GM21447 (cell line): Measurements from ENCODE around the gene CDT1.

Experiments
- ATAC-seq: cut with Tn5 transposase; IDR thresholded peaks from one replicate; pipeline ENCODE4 v1.9.1; 2021; ENCODE audit not compliant: unreplicated experiment

The CDT1 gene

DNA sequence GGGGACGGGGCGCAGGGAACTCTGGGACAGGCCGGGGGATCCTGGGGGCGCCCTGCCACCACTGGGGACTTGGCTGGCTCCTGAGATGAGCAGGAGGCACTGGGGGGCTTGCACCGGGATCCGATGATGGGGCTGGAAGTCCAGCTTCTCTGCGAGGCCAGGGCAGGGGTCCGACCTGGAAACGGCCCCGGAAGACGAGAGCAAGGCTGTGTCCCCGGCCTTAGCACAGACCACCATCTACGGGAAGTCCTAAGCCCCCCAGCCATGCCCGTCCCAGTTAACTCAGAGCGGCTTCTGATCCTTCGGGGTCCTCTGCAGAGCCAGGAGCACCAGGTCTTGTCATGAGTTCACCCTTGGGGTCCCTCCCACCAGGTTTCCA lies 573 bp downstream of the CDT1 start:
- ATAC-seq = no peak

DNA sequence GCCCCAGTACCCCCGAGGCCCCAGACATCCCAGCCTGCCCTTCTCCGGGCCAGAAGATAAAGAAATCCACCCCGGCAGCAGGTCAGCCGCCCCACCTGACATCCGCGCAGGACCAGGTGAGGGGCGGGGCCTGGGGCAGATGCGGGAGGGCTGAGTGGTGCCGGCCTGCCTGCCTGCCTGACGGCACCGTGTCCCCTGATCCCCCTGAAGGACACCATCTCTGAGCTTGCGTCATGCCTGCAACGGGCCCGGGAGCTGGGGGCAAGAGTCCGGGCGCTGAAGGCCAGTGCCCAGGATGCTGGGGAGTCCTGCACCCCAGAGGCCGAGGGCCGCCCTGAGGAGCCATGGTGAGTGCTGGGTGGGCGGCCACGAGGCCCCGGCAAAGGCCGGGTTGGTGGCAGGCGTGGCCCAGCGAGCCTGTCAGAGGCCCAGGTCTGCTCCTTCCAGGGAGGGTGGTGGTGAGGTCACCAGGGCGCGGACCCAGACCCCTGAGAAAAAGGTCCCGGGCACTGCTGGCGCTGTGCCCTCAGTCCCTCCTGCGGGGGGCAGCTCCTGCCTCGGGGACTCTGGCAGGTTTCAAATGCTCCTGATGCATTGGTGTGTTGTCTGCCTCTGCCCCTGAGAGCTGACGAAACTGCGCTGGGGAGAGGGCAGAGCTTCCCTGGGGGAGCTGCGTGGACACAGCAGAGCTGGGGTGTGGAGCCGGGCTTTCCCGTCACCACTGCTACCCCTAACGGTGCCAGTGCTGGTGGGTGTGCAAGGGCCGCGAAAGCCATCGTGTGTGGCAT lies 1.2 kb downstream of the CDT1 start:
- ATAC-seq = no peak

DNA sequence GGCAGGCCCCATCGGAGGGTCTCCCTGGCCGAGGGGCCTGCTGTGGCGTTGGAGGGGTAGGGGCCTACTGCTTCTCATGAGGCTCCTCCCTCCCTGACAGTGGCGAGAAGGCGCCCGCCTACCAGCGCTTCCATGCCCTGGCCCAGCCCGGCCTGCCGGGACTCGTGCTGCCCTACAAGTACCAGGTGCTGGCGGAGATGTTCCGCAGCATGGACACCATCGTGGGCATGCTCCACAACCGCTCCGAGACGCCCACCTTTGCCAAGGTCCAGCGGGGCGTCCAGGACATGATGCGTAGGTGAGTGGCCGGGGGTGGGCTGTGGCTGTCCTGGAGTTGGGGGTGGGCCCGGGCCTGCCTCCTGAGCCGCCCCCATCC lies 1.7 kb downstream of the CDT1 start:
- ATAC-seq = no peak

DNA sequence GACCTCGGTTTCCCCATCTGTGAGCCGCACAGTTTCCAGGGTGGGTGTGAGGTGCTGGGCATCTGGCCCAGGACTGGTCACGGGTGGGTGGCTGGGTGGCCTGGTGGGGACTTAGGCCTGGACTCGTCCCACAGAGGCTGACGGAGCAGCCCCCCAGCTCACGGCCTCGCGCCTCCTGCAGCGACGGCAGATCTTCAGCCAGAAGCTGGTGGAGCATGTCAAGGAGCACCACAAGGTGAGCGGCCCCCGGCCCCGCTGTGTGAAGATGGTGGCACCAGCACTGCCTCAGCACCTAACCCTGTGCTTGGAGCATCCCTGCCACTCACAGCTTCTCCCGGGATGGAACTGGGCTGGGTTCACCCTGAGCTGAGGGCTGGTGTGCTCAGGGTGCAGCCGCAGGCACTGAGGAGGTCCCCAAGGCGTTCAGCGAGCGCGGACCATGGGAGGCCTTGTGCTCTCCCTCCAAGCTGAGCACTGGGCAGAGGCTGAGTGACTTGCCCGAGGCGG lies 2.4 kb downstream of the CDT1 start:
- ATAC-seq = no peak

DNA sequence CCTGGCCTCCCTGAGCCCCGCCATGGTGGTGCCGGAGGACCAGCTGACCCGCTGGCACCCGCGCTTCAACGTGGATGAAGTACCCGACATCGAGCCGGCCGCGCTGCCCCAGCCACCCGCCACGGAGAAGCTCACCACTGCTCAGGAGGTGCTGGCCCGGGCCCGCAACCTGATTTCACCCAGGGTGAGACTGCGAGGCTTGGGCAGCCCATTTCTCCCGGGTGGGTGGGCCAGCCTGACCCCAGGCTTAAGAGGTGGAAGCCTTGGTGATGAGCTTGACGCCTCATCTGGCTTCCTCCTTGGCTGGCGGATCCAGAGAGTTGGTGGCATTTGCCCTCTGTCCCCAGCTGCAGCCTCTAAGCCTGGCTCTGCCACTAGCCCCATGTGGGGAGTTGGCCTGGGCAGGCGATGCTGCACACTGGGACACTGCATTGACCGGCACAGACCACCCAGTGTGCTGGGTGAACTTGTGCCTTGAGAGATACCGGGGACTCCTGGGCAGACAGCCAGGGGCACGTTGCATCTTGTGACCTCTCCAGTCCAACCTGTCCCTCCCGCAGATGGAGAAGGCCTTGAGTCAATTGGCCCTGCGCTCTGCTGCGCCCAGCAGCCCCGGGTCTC lies 3.0 kb downstream of the CDT1 start:
- ATAC-seq = no peak

DNA sequence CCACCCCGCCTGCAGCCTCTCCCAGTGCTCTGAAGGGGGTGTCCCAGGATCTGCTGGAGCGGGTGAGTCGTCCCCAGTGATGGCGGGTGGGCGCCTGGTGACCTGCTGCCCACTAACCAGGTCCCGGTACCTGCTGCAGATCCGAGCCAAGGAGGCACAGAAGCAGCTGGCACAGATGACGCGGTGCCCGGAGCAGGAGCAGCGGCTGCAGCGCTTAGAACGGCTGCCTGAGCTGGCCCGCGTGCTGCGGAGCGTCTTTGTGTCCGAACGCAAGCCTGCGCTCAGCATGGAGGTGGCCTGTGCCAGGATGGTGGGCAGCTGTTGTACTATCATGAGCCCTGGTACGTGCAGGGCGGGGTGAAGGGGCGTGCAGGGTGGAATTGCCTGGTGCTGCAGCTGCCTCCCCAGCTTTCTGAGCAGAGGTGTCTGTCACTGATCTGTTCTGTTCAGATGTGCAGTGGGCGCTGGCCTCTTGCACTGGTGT lies 3.6 kb downstream of the CDT1 start:
- ATAC-seq = no peak

DNA sequence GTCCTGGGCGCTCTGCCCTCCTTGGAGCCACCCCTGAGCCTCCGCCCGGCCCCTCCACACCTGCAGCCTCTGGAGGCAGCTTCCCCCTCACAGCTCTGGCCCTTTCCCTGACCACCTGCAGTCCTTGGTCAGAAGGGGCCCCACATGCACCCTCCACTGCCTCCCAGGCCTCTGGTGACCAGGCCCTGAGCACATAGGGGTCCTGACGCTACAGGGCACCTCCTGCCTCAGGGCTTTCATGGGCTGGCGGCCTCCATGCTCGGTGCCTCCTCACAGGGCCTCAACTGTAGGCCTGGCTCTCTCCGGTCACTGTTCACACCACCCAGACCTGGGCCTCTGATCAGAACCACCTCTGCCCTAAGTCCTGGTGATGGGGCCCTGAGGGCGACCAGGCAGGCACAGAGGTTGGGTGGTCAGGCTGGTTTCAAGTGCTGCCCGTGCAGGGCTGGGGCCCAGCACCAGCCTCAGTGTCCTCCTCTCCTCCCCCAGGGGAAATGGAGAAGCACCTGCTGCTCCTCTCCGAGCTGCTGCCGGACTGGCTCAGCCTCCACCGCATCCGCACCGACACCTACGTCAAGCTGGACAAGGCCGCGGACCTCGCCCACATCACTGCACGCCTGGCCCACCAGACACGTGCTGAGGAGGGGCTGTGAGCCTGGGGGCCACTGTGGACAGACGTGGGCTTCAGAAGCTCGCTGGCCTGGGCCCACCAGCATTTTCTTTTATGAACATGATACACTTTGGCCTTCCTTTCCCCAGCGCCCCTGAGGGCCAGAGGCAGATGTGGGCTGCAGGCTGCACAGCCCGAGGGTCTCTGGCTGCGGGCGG lies 4.3 kb downstream of the CDT1 start:
- ATAC-seq = no peak

DNA sequence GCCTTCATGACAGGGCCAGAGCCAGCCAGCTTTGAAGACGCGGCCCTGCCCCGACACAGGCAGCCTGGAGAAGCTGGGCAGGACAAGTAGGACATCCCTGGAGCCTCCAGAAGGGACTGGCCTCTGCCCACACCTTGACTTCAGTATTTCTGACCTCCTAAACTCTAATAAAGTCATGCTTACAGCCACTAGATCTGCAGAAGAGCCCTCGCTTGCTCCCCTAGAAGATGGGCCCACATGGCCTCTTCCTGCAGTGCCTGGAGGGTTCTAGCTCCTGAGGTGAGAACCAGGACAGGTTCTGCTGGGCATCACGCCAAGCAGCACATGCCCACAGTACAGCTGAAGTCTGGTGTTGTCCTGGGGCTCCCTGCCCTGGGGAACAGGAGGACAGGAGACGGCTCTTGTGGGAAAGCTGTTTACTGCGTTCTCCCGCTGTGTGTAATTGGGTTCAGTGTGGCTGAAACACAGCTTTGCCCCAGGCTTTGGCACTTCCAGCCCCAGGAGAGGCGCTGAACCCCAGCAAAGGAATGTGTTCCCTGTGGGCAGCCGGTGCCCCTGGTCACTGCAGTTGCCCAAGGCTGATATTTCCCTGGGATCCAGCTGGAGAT lies 5.6 kb downstream of the CDT1 start:
- no peak for ATAC-seq

DNA sequence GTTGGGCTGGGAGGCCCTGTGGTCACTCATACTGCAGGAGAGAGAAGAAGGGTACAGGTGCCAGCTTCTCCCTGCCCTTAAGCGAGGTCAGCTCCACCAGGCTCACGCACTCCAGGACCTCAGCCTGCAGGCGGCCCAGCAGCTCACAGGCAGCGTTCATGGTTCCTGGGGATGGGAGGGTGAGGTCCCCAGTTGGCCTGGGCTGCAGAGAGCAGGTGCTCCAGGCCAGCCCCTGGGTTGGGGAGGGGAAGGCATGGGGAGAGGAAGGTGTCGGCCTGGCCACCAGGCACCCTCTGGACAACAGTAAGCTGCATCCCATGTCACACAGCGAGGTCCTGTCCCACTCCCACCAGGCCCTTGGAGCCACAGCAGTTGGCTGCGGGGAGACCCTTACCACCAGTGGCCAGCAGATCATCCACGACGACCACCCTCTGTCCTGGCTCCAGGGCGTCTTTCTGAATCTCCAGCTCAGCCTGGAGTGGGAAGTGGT lies 6.1 kb downstream of the CDT1 start:
- ATAC-seq = no peak

DNA sequence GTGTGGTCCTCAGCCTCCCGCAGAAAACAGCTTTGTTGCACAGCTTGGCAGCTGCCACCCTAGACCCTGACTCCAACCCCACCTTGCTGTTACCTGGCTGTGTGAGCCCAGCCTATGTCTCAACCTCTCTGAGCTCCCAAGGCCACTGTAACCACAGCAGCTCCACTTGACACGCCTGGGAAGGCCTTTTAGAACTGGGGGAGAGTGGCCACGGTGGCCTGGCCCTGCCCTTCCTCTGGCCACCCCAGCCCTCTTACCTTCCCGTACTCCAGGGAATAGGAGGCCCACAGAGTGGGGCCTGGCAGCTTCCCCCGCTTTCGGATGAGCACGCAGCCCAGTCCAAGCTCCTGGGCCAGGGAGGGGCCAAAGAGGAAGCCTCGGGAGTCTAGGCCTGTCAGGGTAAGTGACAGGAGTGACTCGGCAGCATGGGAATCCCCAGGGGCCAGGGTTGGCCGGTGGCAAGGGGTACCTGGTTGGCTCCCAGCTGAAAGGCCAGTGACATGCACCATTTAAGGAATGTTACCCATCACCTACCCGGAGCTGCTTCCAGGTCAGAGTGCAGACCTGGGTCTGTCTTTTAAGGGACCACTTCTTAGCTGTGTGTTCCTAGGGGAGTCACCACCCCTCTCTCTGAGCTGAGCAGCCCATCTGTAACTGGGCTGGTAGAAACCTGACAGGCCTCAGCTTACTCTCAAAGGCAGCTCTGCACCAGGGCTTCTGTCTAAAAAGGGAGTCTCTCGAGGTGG lies 6.8 kb downstream of the CDT1 start:
- ATAC-seq = no peak

DNA sequence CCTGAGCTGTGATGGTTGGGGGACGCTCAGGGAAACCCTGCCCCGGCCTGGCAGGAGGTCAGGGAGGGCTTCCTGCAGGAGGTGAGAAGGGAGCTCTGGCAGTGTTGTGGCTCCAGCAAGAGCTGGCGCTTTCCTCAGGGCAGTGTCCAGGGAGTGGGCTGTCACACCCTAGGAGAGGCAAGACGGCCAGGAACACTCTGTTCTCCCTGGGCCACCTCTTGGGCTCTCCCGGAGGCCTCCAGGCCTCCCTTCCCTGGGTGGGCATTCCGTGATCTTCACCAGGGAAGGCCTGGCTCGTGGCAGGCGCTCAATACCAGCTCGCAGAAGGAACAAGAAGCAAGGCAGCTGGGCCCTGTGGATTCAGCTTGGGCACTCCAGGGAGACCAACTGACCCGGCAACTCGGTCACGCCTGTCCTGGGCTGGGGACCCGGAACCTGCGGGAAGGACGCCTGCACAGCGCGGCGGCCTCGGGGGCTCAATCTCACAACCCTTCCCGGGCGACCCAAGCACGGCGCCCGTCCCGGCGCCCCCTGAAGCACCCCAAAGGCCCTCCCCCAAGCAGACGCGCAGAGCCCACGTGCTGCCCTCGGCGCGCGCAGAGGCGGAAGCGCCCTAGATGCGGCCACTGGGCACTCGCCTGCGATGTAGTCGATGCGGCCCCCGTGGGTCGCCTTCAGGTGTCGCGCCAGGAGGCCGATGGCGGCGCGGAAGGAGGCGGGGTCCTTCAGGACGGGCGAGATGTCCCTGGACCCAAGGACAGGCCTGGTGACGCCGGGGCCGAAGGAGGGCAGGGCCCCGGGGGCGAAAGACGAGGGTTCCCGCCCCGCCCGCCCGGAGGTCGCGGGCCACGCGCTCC lies 7.6 kb downstream of the CDT1 start:
- ATAC-seq = peak; percentile 47

DNA sequence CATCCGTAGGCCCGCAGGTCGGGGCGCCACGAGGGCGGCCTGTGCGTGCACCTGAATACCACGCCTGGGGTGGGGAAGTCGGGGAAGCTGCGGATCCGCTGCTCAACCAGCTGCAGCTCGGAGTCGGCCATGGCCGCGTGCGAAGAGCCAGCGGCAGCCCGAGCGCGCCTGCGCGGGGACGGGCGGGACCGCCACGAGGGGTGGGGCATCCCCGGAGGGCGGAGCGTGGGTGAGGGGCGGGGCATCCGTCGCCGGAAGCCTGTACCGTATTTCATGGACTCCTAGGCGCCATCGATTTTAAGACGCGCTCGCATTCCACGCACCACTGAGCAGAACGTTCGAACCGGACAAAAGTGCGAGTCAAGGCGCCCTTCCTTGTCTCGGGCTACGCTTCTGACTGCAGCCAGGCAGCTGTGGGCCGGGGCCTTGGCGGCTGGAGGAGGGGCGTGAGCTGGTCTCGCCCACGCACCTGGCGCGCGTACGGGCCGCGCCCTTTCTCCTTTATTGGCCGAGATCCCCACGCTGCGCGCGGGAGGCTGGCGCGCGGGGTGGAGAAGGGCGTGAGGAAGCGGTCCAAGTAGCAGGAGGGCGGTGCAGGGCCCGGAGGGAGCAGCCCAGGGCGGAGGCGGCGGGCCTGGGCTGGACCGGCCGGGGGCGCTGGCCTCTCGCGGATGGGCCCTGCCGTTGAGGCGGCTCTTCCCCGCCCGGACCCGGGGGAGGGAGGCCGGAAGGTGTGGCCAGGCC lies 8.4 kb downstream of the CDT1 start, which contains the start of gene APRT:
TSS of gene APRT (minus strand) at position 160 of the 744 bp plus-strand sequence. CDS start at position 131, 29 bp downstream.
- peak; percentile 74 for ATAC-seq

DNA sequence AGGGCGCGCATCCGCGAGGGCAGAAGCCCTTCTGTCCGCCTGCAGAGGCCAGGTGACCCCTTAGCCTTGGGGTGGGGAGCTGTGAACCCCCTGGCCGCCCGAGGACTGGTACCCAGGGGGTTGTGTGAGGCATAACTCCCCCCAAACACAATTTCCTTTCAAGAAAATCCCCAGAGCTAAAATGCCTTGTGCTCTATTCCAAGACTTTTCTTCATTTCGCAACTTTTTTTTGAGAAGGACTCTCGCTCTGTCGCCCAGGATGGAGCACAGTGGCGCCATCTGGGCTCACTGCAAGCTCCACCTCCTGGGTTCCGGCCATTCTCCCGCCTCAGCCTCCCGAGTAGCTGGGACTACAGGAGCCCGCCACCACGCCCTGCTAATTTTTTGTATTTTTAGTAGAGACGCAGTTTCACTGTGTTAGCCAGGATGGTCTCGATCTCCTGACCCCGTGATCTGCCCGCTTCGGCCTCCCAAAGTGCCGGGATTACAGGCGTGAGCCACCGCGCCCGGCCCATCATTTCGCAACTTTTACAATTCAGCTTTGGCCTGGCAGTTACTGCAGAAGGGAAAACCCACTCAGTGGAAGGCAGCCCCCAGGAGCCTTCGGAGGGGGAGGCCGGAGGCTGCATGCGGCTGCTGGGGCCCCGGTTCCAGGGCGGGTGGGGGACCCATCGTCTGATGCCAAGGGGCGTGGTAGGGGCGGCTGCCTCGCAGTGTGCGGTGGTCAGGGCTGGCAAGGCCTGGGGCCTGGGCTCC lies 9.1 kb downstream of the CDT1 start:
- ATAC-seq = no peak

DNA sequence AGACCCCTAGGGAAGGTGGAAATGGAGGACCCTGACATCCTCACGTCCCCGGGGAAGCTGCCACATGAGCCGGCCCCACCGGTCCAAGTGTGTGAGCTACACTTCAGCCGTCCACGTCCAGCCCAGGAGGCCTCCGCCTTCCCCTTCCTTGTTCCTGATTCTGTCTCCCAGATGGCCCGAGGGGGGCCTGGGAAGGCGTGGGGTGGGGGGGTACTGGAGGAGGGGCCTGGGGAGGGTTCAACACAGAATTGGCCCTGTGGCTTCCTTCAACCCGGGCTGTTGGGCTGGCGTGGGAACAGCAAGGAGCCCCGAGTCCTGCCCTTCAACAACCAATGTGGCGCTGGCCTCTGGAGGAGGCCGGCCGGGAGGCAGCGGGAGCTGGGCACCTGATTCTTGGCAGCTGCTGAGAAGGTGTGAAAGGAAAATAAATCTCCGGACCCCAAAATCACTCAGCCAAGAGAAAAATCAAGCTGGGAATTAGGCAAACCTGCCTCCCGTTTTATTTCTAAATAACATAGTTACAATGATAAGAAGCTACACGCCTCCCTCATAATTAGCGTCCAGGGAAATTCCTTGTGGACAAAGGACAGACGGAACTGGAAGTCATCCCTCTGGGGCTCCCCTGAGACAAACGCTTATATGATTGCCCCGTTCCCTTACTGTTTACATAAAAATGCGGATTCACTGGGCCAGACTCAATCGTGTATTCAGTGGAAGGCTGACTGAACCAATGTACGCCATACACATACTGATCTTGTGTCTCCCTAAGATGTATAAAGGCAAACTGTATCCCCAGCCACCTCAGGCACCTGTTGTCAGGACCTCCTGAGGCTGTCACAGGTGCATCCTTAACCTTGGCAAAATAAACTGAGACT lies 9.9 kb downstream of the CDT1 start:
- no peak for ATAC-seq

DNA sequence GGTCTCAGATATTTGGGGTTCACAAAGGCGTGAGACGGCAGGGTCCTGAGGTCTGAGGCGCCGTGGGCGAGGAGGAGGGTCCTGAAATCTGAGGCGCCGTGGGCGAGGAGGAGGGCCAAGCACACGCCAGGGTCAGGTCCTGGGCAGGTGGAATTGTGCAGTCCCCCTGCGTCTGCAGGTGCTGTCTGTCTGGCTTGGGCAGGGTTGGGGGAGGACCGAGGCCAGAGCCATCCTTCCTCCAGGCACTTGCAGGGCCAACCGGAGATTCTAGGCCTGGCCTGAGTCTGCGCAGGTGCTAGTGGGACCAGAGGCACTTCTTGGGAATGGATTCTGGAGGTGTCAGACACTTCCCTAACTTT lies 10.5 kb downstream of the CDT1 start:
- no peak for ATAC-seq

DNA sequence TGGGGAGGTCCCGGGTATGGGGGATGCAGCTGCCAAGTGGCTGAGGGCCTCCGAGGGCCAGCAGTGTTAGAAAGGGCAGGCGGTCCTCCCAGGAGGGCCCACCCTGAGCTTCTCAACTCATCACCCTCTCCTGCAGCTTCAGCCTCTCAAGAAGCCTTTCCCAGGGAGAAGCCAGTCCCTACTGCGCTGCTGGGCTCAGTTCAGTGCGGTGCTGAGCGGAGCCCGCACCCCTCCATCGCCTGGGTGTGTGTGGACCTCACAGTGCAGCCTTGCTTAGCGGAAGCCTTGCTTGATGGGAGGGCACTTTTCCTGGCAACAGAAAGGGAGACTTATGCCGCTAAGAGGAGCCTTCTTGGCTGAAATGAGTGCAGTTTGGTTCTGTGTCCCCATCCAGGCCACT lies 11.6 kb downstream of the CDT1 start:
- no peak for ATAC-seq
